A549 treated with dexamethasone at 1 μM for 4 hours (cell line): ENCODE data around the gene SIVA1. TPM values are rescaled to one million over a fixed set of nuclear protein-coding genes. Genes with fewer than 3 reads are reported as not detected.

ENCODE experiments used
- total RNA-seq: library from RNA; stranded (reverse); fragments of 200-300 nt; extraction: Qiagen RNA extraction; gene quantifications from 5 replicates; pipeline ENCODE4 v1.2.3, GENCODE V29; 2022

The SIVA1 gene, protein sequence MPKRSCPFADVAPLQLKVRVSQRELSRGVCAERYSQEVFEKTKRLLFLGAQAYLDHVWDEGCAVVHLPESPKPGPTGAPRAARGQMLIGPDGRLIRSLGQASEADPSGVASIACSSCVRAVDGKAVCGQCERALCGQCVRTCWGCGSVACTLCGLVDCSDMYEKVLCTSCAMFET
- 126 to 174 TPM (median 153 TPM) in 5 replicates for total RNA-seq

DNA sequence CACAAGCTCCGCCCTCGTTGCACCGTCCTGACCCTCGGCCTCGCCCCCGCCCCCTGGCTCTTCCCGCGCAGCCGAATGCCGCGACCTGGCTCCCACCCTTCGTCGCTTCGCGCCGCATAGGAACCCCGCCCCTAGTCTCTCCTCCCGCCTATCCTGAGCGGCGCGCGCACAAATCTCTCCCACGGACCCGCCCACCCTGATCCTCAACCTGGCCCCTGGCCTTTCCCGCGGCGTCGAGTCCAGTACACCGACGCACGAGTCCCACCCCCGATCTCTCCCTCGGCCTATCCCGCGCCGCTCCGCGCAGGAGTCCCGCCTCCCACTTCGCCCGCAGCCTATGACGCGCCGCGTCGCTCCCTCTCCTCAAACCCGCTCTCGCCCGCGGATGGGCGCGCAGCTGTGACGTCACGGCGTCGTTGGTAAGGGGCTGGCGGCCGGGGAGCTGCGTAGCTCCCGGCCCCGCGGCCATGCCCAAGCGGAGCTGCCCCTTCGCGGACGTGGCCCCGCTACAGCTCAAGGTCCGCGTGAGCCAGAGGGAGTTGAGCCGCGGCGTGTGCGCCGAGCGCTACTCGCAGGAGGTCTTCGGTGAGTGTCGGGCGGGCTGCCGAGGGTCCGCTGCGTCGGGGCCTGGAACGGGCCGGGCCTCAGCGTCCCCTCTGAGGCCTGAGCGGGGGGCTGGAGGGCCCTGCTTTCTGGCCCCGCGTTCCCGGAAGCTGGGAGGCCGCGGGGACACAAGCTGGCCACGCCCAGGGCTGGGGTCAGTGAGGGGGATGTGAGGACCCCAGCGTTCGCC, at the start of gene SIVA1:
TSS of gene SIVA1 (plus strand) at position 413 of the 793 bp plus-strand sequence. CDS start at position 468, 55 bp downstream.

DNA sequence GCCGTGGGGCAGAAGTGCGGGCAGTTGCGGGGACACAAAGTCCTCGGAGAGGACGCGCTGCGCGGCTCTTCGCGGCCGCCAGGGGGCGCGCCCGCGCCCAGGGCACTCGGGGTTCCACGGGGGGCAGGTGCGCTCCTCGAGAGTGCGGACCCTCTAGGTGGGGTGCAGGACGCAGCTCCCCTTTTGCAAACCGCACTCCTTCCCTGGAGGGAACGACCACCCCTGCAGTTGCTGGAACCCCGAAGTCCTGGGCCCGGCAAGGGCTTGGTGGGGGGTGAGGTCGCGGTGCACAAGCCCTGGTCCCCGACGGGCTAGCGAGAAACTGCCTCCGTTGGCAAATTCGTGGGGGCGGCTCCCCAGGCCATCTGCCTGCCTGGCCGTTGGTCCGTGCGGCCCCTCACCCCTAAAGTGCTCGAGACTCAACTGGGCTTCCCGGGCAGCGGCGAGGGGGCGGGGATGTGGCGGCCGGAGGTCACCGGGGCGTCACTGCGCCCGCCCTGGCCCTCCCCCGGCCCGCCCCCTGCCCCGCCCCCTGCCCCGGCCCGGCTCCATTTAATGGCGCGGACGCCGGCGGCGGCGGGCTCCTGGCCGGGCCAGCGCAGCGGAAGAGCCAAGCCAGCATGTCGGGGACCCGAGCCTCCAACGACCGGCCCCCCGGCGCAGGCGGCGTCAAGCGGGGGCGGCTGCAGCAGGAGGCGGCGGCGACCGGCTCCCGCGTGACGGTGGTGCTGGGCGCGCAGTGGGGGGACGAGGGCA, 29.1 kb upstream of the SIVA1 start, which contains the start of gene ADSS1:
TSS of gene ADSS1 (plus strand) at position 579 of the 756 bp plus-strand sequence. CDS start at position 621, 42 bp downstream.

DNA sequence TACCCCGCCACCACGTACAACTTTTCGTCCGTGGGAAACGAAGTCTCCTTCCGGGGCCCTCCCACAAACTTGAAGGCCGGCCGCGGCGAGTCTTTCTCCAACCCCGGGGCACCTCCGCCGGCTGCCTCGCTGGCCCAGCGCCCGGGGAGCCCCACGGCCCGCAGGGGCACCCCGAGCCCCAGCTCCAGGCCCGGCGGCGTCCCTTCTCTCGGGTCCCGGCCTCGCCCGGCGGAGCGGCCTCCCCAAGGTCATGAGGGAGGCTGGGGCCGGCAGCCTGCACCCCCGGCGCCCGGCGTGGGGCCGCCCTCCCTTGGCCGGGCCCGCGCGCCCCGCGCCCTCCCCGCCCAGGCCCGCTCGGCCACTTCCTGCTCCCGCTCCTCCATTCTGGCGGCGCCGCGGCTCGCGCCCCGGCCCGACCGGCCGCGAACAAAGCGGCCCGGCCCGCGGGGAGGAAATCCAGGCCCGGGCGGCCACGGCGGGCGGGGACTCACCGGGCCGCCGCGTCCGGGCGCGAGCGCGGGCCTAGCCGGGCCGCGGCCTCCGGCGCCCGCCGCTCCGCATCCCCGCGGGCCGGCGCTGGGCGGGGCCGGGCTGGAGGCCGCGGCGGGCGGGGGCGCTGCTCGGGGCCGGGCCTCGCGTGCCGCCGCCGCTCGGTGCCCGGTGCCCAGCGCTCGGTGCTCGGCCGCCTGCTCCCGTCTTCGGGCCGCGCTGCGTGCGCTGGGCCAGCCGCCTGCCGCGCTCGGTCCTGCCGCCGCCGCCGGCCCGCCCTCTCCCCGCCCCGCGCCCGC, 42.2 kb downstream of the SIVA1 start, which contains the start of gene AKT1:
TSS of gene AKT1 (minus strand) at position 756 of the 788 bp plus-strand sequence. CDS start 3,105 bp downstream, outside the sequence.

DNA sequence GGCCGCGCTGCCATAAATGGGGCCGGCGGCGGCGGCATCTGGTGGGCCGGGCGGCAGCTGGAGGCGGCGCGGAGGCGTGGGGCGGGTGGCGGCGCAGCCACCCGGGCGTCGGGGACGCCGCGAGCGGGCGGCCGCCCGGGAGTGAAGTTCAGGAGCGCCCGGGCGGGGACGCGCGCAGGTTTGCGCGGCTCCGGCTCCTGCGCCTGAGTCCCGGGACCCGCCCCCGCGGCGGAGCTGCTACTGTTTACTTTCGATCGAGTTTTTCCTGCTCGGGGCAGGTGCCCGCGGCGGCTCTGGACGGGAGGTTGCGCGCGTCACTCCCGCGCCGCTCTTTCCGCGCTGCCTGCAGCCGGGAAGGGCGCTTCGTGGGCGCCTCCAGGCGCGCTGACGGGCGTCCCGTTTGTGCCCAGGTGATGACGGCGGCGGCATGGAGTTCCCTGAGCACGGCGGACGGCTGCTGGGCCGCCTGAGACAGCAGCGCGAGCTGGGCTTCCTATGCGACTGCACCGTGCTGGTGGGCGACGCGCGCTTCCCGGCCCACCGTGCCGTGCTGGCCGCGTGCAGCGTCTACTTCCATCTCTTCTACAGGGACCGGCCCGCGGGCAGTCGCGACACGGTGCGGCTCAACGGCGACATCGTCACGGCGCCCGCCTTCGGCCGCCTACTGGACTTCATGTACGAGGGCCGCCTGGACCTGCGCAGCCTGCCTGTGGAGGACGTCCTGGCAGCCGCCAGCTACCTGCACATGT, 48.0 kb downstream of the SIVA1 start, which contains the start of gene ZBTB42:
TSS of gene ZBTB42 (plus strand) at position 331 of the 749 bp plus-strand sequence. CDS start at position 428, 97 bp downstream.

Other genes starting within 250 kb of the SIVA1 start
- gene C14orf180, start 173.4 kb upstream of the SIVA1 start, total RNA-seq: not detected in 5 replicates
- gene TMEM179, start 148.4 kb upstream of the SIVA1 start, total RNA-seq: 0.07 to 0.33 TPM (median 0.24 TPM) in 5 replicates
- 61.9 to 126 TPM (median 116 TPM) in 5 replicates for gene INF2, start 63.5 kb upstream of the SIVA1 start, total RNA-seq
- 5.1 to 6.7 TPM (median 5.5 TPM) in 5 replicates for gene ADSS1, start 28.9 kb upstream of the SIVA1 start, total RNA-seq
- 74.0 to 112 TPM (median 105 TPM) in 5 replicates for gene AKT1, start 42.6 kb downstream of the SIVA1 start, total RNA-seq
- gene ZBTB42, start 48.0 kb downstream of the SIVA1 start, total RNA-seq: 2.0 to 3.2 TPM (median 2.9 TPM) in 5 replicates
- 13.7 to 29.4 TPM (median 25.8 TPM) in 5 replicates for gene CEP170B, start 112.1 kb downstream of the SIVA1 start, total RNA-seq
- gene PLD4, start 171.7 kb downstream of the SIVA1 start, total RNA-seq: 0.02 to 0.23 TPM in 2 of 5 replicates, not detected in the others
- 200 to 252 TPM (median 220 TPM) in 5 replicates for gene AHNAK2, start 225.2 kb downstream of the SIVA1 start, total RNA-seq
- gene CLBA1, start 232.6 kb downstream of the SIVA1 start, total RNA-seq: 14.3 to 17.6 TPM (median 15.2 TPM) in 5 replicates